NCI-H1930 (cell line): ENCODE results near the gene INPP5A.

Experiments
- DNase-seq, 2 experiments: peaks; one replicate each; lab custom pipeline; 2025; lab: John Stamatoyannopoulos, UW

The INPP5A gene

DNA sequence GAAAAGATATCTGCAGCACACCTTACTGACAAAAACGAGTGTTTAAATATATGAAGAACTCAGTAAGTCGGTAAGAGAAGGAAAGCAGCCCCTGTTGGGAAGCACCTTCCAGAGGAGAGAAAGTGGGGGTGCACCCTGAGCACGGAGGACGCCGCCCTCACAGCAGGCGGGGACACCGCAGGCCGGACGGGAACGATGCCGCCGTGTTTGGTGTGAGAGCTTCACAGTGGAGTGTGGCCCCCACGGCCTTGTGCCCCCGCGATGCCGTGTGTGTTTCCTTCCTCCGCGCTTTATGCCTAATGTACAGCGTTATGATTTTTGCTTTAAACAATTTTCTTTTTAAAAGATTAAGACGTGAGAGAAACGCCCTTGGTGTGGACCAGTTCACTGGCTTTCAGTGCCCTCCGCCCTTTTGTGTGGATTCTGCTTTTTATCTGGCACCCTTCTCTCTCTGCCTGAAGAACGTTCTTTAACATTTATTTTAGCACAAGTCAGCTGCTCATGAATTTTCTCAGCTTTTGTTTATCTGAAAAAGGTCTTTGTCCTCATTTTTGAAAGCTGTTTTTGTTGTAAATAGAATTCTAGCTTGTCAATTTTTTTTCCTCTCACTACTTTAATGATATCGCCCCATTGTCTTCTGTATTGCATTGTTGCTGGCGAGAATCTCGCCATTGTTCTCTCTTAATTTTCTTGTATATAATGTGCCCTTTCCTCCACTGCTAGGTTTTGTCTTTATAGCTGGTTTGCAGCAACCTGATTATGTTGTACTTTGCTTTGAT lies 110.7 kb downstream of the INPP5A start:
- no peak for DNase-seq

DNA sequence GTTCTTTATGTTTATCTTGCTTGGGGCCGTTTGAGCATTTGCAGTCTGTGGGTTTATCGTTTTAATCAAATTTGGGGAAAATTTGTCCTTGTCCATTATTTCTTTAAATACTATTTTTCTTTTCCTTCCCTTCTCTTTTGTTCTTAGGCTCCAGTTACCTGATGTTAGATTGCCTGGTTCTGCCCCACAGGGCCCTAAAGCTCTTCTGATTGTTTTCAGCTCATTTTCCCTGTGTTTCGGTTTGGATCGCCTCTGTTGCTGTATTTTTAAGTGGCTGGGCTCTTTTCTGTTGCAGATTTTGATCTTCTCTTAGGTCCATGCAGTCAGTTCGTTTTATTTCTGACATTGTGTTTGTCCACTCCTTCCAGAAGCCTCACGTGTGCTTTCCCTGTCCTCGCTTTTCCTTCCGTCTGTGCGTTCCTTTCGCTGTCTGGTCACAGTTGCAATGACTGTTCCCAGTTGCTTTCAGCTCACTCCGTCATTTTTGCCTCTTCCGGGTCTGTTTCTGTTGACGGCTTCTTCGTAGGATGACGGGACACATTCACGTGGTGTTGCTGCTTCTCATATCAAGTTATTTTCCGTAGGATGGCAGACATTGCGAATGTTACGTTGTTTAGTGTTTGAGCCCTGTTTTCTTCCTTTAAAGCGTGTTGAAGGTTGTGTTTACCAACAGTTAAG lies 111.4 kb downstream of the INPP5A start:
- no peak for DNase-seq

DNA sequence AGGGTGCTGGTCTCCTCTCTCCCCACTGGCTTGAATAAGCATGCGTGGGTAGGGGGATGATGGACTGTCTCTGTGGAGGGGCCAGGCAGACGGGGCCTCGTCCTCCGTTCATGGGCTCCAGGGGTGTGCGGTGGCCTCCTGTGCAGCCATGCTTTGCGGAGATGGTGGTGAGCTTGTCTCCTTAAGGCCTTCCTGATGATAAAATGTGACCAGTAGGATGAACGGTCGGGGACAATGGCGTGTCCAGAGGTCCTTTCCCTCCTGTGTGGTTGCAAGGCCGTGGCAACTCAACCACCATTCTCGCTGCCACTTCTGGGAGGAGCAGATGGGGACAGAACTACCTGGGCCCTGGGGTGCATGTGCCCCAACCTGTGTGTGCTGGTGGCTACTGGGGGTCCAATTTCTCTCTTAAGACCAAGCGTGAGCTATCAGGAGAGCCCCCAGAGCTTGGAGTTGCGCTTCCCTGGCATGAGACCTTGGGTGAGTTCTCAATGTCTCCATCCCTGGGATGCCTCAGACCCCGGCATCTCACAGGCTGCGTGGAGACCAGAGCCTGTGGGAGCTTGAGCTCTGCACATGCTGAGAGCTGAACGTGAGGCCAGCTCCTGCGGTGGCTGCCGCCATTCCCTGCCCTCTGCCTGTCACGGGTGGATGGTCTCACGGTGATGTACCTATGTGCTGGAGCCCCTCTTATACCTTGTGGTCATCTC lies 112.2 kb downstream of the INPP5A start:
- no peak for DNase-seq

DNA sequence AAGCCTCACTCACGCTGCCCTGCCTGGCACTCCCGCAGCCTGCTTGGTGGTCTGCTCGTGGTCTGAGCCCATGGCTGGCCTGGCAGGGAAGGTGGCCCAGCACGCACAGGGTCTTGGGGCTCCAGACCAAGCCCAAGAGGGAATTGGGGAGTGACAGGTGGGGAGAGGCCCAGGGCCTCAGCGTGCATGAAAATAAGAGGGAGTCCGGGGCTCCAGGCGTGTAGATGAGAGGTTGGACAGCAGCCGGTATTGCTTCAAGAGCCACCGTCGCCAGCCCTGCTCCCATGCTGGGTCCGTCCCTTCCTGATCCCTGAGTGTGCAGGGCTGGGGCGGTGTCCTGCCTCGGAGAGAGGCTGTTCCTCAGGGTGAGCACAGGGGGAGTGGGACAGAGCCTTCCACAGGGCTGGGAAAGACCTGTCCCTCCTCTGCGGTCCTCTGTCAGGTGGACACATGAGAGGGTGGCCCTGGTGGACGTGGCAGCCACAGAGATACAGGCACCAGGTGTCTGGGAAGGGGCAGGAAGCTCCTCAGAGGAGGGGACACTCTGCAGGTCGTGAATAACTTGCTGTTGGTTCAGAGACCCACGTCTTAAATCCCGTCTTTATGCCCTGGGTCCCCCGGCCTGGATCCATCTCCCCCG lies 113.1 kb downstream of the INPP5A start:
- no peak for DNase-seq

DNA sequence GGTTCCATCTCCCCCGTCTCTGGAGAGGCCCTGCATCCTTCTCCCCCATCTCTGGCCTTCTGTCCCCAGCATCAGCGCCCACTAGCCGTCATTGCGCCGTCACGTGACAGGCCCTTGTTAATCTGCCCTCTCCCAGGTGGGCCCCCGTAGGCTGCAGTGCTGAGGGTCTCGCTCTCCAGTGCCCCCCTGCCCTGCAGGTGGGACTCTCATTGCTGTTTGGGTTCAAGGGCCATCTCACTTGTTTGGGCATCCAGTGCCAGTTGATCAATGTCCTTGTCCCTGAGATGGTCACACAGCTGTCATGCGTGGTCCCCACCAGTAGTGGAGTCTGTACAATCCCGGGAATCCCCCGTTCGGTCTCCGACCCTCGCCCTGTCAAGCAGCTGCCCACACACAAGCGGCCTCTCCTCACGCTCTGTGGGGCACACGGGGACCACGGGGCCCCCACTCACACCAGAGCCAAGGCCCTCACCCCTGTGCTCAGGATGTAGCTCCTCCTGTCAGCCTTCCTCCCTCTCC lies 114.0 kb downstream of the INPP5A start:
- no peak for DNase-seq

DNA sequence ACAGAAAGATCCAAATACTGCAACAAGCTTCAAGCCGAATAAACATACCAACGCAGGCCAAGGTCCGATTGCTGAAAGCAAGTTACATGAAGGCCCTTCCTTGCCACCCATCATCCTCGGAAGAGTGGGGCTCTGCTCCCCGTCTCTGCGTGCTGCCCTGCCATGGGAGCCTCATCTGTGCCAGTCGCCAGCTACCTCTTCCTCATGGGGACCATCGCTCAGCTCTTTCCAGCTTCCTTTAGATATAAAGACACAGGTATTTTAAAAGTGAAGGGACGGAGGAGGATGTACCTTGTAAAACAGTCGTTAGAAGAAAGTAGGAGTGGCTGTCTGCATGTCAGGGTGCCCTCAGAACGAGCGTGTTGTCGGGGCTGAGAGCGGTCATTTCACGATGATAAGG lies 114.9 kb downstream of the INPP5A start:
- no peak for DNase-seq

DNA sequence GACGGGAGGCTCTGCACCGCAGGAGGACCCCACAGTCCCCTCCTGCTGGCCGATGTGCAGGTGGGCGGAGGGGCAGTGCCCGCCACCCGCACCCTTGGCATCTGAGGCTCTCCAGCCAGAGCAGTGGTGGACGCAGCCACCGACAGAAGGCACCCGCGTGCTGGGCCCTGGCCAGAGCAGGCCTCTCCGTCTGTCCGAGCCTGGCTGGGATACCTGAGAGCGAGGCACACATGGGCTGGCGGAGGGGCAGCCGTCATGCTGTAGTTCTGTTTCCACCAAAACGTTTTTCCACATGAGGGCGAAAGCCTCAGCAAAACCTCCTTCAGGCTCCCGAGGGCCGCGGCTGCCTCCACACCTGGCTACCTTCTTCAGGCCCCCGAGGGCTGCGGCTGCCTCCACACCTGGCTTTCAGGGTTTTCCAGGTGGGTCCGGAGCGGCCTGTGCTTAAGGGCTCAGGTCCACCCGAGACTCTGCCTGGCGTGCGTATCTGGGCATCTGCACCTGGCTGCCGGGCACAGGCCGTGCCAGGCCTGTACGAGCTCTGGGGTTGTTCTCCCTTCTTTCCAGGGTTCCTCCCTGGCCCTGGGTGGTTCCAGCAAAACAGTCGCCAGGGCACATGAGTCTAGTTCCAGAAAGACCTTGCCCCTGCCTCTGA lies 115.5 kb downstream of the INPP5A start:
- no peak for DNase-seq

DNA sequence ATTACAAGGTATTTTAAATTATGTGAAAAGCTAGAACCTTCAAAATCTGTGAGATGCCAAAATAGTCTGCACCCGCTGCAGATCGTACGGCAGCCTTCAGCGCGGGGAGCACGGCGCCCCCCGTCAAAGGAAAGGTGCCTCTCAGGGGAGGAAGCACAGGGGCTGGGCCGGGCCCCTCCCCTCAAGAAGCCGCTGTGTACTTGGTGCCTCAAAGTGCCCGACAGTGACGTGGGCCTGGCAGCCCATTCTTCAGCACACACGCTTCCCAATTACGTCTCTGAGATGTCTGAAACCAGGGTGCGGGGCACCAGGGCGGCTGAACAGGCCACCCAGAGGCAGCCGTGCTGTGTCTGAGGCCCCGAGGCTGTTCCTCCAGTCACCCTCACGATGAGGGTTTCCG lies 116.1 kb downstream of the INPP5A start:
- no peak for DNase-seq

DNA sequence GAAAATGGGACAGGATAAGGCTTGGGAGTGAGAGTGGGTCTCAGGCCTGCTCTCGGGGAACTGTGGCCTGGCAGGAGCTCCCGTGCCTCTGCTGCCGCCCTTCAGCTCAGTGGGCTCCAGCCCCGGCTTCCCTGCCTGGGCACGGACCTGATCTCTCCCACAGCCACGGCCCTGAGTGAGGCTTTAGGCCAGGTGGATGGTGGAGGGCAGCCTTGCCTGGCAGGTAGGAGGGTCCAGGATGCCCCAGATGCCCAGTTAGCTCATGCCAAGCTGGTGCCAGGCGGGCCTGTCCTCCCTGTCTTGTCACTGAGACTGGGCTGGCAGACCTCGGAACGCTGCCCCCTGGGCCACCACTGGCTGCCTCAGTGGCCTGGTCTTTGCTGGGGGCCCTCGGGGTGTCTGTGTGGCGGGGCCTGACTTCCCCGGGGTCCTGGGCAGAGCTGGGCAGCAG lies 116.6 kb downstream of the INPP5A start:
- DNase-seq, result no peak

DNA sequence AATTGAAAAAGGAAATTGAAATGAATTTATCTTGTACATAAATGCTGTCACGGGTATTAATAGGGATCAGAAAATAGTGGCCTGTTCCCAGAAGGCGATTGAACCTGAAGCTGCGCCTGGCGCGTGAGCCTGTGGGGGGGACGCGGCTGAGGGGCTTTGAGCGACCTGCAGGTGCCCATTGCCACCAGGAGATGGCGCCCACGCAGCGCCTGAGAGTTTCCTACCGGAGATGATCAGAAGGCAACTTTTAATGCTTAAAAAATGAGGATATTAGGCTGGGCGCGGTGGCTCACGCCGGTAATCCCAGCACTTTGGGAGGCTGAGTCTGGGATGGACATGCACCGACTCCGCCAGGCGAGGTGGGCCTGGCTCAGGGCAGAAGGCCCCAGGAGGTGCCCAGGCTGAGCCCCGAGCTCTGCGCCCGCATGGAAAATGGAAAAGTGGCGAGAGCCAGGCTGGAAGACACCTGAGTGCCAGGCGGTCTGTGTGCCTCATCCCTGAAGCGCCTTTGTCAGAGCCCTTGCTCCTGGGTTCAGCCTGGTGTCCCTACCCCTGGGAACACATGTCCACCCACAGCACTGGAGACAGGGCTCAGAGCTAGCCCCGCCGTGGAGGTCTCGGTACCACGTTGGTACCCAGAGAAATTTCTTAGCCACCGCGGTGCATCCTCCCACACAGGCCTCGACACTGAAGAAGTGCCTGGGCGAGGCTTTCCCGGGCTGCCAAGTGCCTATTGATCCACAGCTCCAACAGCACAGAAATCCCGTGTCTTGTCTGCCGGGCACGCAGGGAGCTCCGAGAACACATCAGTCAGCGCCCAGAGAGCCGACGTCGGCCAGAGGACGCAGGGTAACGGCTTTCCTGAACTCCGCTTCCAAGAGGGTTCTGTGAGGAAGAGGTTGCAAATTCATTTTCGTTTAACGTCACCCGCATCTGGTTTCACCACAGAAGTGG lies 117.4 kb downstream of the INPP5A start:
- DNase-seq, result peak in 1 of 2 experiments; percentile 6

DNA sequence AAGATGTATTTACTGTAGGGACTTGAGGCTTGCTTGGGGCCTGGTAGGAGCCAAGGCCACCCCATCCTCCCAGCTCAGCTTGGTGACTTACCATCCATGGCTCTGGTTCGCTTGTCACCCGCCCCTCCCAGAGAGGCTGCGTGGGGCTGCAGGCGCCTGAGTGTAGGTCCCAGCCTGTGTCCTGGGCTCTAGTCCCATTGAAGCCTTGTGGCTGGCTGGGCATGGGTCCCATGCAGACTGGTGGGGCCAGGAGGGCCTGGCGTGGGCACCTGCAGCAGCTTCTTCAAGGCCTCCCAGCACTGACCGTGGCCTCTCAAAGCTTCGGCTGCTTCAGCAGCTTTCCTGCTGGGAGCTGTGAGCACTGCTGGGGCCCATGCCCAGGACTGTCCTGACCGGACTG lies 118.1 kb downstream of the INPP5A start:
- no peak for DNase-seq

DNA sequence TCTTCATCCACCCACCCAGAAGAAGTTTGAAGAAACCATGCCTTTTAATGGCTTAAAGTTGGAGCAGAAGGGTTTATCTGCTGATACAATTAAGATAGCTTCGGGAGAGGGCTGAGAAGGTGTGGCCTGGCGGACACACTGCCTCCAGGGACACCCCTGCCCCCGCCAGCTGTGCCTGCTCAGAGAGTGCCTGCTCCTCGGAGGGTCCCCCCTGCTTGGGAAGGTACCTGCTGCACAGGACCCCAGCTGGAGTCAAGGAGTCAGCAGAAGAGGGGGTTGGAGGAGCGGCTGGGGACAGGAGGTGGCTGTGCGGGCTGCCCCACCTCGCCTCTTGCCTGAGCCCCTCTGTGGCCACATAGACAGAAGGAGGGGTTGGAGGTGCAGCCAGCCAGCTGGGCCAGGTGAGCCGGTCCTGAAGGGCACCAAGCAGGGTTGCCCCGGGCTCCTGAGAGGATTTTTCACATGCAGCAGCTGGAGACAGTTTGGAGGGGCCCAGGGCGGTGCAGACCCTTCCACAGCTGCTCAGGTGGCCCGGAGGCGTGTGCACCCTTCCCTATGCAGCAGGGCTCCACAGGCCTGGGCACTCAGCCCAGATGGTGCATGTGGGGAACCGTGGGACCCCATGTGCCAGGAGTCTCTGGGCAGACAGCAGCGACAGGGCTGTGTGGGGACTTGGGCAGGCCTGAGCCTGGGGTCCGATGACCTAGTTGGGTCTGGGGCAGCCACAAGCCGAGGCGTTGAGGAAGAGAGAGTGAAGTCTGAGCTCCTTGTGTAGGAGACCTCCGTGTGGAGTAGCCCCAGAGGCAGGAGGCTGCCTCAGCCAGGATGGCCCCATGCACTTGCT lies 118.9 kb downstream of the INPP5A start:
- no peak for DNase-seq

DNA sequence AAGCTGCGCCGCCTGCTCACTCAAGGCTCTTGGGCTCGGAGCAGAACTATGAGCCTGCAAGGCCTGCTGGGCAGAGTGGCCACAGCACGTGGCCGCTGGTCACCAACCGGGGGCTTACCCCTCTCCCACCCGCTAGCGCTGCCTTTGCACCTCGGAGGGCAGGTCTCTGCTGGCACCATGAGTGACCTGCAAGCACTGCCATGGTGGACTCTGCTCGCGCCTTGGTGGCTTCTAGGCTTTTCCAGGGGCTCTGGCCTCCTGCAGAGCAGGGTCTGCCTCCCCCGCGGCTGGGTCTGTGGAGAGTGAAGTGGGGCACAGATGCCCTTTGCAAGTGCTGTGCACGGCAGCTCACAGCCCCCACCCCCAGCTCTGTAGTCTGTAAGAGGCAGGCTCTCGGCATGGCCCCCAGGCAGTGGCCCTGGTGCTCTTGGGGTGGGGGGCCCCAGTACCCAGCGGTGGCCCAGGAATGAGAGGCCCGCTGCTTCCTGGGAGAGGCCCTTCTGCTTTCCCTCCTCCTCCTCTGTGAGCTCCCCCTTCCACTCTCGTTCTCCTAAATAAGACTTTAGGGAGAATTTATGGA lies 119.6 kb downstream of the INPP5A start:
- DNase-seq, result no peak

DNA sequence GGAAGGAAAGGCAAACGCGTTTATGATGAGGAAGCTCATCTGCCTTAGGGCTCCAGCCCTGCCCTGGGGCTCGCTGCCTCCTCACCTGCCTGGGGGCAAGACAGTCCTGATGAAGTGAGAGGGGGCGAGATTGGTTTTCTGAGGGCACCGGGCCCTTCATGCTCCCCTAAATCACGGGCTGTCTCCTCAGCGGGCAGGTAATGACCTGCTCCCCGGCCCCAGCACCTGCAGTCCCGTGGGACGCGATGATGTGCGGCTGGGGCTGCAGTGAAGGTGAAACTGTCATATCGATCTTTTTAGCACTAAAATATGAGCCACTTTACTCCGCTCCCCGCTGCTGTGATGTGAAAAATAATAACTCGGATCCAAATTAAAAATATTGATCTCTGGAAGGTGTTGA lies 120.2 kb downstream of the INPP5A start:
- no peak for DNase-seq

DNA sequence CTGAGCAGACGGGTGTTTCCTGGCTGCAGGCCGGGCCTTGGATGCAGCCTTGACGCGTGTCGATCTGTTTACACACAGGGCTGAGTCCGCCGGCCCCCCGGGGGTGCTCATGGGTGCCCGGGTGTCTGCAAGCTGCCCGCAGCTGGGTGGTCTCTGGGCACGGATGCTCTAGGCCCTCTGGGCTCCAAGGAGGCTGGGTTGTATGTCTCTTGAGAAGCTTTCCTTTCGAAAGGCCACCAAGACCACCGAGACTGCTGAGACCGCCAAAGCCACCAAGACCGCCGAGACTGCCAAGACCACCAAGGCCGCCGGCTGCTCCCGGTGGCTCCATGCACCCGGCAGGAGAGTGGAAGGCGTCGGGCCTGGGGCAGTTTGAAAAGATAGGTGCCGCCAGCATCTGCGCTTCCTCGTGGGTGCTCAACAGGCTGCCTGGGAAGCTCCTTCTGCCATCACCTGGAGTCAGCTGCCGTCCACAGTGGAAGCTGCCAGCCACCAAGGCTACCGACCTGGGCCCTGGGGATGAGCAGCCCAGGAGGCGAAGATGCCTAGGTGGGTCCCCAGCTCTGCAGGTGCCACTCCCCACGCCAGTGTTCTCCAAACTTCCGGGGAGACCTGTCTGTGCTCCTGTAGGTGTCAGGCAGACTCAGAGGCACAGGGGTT lies 121.1 kb downstream of the INPP5A start:
- DNase-seq, result no peak

DNA sequence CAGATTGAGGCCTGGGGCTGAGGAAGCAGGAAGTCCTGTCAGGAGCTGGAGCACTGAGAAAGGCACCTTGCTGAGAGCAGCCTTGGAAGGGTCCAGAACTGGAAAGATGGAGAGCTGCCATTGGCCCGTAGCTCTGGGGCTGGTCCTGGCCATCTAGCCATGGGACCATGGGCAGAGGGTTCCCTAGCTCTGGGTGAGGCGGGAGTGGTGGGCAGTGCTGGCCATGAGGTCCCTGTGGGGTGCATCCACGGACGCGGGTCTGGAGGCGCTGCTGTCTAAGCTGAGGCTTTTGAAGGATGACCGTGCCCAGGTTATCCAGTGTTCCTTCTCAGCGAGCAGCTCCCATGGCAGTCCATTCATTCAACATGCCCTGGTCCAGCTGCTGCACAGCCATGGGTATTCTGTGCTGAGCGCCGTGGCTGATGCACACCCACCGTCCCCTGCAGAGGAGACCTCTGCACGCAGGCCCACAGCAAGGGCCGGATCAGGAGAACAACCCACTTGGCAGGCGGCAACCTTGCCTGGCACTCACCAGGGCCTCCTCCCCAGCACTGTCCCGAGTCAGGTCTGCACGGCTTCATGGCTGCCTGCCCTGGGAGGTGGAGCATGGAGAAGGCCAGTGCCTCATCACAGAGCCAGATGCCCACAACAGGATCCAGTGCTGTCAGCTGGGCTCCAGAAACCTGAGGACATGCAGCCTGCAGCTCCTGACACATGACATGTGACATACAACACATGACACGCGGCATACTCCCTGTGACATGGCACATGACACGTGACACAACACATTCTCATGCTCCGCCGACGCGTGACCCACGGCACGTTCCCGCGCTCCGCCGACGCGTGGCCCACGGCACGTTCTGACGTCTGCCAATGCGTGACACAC lies 121.9 kb downstream of the INPP5A start:
- DNase-seq, result no peak

DNA sequence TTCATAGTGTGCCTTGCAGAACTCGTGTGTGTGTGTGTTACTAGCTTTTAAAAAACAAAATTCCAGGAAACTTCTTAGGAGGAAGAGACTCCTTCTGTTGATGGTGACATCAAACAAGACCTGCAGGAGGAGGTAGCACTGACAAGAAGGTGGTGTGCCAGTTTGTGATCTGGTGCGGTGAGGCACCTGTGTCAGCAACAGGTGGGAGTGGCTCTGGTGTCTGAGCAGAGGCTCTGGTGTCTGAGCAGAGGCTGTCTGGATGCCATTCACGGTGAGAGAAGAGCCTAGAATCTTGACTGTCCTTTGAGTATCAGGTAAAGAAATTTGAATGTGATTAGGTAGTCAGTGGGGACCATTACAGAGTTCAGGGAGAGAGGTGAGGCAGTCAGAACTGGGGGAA lies 122.8 kb downstream of the INPP5A start:
- DNase-seq, result no peak
